Measurements from ENCODE around the gene GPSM1.

The GPSM1 gene

DNA sequence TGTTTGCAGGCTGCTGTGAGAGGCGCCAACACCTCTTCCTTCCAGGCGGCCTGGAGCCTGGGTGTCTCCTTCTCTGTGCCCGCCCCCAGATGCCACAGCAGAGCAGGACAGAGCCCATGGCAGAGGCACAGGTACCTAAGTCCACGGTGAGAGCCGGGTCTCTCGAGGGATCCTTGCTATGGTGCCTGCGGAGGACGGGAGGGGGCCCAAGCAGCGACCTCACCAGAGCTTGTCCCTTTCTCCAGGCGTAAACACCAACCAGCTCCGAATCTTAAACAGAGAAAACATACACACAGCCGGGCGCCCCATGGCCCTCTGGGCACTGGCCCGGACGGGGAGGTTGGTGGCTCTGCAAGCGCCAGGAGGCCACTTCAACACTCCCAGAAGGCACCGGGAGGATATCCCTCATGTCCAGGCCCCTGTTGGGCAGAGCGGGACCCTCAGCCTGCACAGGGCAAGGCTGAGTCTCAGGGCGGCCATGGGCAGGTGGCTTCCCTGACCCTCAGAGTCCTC lies 35.3 kb upstream of the GPSM1 start:
- no peak for DNase-seq

DNA sequence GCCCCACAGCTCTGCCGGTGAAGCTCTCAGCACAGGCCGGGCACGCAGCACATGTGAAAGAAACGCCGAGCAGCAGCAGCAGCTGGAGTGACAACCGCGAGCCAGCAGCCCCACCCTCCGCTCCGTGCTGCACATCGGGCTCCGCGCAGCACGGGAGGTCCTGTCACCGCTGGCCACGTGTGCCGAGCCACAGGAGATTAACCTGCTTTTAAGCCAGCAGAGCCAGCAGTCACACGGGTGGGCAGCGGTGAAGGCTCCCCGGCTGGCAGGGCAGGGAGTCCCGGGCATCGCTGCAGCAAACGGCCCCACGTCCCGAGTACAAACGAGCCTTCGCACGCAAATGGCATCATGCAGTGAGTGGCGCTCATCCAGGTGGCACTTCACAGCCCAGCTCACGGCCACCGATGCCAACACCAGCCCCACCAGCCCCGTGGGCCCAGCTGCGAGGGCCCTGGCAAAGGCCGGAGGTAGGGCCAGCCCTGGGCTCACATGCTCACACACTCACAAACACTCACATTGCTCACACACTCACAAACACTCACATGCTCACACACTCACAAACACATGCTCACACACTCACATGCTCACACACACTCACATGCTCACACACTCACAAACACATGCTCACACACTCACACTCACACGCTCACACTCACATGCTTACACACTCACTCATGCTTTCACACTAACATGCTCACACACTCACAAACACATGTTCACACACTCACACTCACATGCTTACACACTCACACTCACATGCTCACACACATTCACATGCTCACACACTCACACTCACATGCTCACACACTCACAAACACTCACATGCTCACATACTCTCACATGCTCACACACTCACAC lies 34.5 kb upstream of the GPSM1 start:
- DNase-seq, result no peak

DNA sequence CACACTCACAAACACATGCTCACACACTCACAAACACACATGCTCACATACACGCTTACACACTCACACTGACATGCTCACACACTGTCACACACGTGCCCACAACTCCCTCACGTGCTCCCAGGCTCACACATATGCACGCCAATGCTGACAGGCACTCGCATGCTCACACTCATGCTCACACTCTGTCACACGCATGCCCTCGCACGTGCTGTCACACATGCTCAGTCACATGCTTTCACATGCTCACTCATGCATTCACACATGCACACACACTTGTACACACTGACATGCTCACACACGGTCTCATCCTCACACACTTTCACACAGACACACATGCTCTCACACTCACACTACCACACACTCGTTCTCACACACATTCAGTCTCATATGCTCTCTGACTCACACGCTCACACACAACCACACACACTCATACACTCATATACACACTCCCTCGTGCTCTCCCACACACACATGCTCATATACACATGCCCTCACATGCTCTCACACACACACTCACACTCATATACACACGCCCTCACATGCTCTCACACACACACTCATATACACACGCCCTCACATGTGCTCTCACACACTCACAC lies 33.8 kb upstream of the GPSM1 start:
- DNase-seq, result no peak

DNA sequence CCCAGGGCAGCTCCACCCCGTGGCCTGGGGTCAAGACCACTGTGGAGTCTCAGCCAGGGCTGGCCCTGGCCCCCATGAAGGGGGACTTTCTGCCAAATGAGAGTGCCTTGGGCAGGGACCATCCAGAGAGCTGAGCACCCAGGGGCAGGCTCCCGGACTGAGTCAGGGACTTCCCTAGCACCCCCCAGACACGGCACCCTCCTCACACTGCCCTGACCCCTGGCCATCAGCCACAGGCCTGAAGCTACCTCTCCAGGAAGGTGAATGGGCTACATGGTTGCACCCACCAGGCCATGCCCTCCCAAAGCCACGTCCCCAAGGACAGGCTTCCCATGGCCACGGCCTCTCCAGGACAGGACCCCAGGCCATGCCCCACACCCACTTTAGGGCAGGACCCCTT lies 32.9 kb upstream of the GPSM1 start:
- DNase-seq, result no peak

DNA sequence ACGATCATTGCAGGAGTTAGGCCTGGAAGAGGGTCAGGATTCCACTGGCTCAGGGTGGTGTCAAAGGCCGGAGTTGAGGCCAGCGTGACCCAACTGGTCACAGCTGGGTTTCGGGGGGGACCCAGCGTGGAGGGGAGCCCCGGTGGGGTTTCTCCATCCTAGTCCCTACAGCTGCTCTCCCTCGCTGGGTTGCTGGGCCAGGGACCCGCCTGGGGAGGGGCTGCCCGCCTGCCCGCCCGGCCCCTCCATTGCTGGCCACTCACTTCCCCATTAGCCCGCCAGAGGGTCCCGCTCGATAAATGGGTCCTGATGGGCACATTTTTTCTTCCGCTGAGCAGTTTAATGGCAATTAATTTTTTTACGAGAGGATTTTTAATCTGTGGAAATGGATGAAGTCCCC lies 32.3 kb upstream of the GPSM1 start:
- DNase-seq, result no peak

DNA sequence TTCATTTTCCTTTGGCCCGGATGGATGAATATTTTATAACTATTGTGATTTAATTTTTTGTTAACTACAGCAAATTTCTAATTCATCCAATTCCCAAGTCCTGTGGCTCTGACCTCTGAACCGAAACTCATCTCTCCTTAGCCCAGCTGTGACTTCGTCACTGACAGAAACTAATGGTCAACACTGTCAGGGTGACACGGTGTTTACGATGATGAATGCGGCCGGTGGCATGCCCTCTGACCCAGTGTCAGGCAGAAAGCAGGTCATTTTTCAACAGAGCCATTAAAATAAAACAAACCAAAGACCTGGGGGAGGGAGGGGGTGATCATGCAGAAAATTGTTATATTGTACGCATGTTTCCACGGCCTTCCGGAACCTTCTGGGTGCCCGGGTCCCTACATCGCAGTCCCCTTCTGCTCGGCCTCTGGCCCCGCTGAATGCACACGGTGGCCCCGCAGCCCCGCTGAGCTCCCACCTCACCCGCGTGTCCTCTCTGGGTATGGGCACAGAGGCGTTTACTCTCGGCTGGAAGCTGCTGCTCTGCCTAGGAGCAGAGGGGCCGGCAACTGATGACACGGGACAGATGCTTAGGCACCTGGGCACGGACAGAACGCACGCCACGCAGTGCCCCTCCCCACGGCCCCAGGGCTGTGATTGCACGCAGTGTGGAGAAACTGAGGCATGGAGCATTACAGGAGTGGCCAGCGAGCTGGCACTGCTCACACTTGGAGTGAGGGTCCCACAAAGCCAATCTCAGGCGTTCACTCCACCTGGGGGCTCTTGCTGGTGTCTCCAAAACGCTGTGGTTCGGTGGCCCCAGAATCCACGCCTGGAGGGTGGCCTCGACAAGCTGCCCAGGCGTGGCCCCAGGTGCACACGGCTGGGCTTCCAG lies 31.6 kb upstream of the GPSM1 start:
- no peak for DNase-seq

DNA sequence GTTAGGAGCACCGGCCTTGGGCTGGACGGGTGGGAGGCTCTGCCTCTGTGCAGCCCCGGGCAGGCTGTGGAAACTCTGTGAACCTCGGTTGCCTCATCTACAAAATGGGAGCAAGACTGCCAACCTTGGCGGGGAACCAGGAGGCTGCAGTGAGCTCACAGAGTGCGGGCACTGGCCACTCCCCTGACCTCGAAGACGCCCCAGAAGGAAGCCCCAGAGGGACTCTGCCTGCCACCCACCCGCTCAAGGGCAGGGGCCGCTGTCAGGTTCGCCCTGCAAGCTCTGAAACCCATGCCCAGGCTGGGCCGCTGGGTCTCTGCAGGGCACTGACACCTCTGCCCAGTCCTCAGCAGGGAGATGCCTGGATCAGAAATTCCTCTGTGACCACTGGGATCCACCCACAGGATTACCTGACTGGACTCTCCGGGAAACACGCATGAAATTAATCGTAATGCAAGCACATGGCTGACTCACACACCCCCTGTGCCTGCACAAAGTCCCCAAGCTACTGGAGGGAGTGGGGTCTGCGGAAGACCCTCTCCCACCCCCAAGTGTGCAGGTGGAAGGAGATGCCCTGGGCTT lies 30.8 kb upstream of the GPSM1 start:
- DNase-seq, result no peak

DNA sequence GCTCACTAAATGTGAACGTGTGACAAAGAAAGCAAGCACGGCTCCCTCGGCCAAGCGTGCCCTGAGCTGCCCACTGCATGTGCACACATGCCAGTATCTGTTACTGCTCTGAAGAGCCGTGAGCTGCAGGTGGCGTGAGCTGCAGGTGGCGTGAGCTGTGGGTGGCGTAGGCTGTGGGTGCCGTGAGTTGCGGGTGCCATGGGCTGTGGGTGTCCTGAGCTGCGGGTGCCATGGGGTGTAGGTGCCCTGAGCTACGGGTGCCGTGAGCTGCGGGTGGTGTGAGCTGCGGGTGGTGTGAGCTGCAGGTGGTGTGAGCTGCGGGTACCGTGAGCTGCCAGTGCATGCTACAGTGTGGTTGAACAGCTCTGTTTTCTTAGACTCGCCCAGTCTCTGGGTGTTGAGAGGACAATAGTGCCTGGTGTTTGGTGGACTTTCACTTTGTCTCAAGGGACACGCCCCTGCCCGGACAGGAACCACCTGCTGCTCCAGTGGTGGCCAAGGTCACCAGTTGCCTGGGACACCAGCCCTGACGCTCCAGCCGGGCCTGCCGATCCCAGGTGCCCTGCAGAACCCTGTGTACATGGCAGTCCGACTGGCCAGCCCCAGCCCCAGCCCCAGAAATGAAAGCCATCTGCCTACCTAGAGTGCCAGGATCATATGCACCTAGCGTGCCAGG lies 30.2 kb upstream of the GPSM1 start:
- no peak for DNase-seq

DNA sequence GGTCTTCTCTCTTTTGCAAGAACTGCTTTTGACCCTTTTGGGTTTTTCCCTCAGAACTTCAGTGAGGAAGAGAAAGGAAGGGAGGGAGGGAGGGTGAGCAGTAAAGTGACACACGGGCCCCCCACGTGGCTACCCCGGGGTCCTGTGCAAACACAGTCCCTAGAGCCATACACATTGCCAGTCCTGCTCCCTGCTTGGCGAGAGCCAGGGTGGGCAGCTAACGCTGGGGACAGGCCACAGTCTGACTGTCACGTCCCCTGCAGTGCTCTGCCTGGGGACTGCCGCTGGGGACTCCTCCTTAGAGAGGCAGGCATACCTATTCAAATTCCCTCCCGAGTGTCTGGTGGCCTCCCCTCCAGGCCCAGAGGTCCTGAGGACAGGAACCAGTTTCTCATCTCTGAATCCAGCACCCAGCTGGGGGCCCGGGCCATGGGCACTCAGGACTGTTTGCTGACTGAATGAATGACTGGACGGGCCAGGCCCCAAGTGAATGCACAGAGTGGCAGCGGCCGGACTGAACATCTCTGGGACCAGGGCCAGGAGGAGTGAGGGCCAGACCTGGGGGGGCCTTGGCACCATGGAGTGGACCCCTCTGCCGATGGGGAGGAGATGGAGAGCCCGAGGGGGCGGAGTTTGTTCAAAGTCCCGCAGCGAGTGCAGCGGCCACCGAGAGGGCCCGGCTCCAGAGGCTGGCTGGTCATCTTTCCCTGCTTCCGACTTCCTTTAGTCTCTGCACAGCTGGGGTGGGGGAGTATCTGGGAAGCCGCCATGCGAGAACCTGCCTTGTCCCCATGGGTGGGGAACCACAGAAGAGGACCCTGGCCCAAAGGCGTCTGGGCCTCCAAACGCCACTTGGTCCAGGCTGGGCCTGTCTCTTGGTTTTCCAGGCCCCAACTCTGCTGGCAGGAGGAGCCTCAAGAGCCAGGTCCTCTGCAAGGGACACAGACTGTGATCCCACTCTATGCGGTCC lies 29.3 kb upstream of the GPSM1 start:
- no peak for DNase-seq

DNA sequence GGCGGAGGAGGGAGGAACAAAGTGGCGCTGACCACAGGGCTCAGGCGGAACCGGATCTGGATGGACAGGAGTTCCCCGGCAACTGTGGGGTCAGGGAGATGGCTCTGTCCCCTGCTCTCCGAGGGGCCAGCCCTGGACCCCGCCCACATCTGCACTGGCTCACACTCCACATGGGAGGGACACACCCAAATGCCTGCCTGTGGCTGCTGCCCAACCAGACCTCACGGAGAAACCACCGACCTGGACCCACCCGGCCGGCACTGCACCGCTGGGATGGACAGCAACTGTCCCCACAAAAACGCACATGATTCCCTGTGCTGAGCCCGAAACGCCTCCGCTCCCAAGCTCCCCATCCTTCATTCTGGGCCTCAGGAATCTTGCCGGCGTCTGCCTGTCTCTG lies 28.2 kb upstream of the GPSM1 start:
- DNase-seq, result no peak

DNA sequence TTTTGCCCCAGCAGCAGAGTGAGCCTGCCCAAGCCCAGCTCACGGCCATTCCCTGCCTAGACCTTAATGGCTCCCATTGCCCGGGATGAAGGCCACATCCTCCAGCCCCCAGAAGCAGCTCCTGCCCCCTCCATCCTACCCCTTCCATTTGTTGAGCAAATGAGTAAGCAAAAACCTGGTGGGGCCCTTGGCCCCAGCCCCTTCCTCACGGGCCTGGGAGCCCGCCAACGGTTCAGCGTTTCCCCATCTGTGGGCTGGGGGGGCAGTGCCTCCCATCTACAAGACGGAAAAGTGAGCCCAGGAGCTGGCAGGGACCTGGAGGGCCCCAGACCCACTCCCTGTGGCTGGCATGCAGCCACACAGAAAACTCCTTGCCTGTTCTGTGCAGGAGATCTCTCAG lies 27.8 kb upstream of the GPSM1 start:
- no peak for DNase-seq

DNA sequence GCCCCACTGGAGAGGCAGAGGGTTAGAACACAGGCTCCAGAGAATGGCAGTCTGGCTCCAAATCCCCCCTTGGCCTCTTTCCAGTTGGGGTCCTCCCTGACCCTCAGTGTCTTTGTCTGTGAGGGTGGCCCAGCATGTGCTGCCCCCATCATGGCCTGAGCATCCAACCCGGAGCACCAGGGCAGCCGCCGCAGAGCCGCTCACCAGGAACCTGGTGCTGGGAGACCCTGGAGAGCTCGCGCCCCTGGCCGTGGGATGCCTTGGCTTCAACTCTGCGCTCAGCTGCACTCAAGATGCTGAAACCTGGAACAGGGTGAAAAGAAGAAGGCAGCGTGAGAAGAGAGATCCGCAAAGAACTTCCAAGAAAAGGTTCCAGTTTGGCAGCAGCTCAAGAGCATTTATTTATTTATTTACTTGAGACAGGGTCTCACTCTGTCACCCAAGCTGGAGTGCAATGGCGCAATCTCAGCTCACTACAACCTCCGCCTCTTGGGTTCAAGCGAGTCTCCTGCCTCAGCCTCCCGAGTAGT lies 27.3 kb upstream of the GPSM1 start:
- DNase-seq, result no peak

DNA sequence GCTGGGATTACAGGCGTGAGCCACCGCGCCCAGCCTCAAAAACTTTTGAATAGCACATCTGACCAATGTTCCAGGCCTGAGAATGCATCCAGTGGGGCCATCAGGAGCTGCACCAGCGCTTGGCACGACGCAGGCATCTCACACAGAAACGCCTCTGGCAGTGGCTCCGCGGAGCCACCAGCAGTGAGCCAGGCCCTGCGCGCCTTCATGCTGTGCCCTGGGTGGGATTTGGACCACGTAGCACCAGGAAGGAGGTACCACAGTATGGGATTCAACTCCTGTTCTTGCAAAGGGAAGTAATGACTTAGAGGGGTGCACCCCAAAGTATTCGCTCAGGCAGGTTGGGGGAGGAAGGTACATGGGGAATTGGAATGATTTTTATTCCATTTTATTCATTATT lies 26.5 kb upstream of the GPSM1 start:
- DNase-seq, result no peak

DNA sequence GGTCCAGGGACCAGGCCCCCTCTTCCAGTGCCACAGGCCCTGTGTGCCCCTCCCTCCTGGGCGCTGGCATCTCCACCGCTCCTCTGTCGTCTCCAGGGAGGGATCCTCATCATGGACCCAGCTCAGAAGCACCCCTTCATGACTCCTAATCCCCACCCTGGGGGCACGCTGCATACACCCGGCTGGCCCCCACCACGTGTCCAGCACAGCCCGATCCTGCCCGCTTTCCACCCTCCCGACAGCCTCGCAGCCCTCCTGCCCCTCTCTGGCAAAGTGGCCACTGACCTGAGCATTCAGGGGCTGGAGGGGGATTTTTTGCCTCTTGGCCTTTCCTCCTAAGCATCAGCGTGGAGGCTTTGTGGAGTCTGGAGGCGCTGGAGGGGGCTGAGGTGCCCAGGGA lies 24.8 kb upstream of the GPSM1 start:
- DNase-seq, result no peak

DNA sequence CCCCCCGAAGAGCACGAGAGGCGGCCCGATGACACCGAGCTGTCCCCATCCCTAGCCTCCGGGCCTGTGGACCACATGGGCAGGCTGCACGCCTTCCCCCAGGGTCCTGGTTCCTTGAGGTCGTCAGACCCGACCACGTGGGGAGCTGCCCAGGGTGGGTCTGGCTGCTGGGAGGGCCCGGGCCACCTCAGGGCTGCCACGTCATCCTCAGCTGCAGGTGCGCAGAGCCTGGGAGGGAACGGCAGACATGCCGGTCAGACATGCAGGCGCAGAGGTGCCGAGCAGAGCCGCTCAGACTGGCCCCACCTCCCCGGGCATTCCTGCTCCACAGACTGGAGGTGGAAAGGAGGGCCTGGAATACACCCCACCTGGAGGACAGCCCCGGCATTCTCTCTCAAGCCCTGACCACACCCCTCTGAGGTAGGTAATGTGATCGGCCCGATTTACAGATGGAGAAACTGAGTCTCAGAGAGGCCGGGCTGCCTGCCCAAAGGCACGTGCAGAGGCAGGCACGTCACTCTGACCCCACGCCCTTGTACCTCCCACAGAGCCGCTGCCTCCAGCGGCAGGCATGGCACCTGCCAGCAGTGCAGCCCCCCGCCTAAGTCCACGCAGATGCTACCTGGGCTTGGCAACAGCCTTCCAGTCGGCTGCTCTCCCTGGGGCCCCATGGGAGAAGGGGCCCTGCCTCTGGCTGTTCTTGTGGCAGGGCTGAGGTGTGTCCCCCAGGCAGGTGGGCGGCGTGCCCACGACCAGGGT lies 24.1 kb upstream of the GPSM1 start:
- no peak for DNase-seq

DNA sequence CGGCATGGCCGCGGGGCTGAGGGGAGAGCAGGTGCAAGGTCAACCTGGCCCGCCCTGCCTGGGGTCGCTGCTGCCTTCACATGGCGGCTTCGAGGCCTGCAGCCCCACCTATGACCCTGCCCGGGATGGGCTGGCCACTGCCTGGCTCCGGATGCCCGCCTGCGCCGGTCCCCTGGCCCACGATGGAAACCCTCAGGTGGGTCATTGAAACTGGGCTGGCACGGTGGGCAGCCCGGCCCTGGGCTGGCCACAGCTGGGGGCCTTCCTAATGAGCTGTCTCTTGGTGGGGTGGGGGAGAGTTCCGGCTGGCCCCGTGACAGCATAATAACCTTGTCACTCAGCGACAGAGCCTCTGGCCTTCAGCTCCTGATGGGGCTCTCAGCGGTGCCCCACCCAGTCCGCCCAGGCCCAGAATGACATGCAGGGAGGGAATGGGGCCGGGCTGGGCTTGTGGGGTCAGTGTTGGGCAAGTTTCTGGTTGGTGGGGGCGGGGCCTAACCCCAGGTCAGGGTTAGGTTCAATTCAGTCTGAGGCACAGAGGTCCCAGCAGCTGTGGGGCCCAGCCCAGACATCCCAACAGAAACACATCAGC lies 23.4 kb upstream of the GPSM1 start, which contains the start of gene CCDC187:
Gene CCDC187 (minus strand): TSS at position 270 of the 592 bp plus-strand sequence. CDS start 264 bp downstream, at position 6.
- no peak for DNase-seq

DNA sequence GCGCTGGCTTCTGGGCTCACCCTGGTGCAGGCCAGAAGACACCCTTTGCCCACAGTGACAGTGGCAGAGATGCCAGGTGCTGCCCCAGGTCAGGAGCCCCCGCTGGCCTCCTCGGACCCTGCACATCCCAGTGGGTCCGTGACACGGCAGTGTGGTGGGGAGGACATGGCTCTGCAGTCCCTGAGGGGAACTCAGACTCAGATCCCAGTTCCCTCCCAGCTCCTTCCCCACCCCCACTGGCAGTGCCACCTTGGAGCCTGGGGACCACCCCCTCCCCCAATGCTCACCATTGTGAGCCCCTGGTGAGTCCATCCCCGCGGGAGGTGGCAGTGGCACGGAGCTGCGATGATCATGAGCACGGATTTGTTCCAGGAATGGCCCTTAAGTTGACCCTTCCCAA lies 22.9 kb upstream of the GPSM1 start:
- no peak for DNase-seq

DNA sequence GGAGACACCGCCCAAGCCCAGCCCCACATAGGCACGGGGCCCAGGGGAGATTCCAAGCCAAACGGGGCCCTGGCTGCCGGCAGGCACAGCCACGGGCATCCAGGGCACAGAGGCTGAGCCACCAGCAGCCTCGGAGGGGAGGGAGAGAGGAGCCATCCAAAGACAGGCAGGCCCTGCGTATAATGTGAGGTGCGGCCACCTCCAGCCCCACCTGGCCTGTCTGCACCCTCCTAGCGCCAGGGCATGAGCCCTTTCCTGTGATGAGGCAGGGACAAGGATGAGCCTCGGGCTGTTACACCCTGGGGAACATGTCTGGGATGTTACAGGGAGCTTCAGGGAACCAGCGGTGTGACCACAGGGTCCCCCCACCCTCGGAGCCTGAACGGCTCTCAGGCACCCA lies 22.4 kb upstream of the GPSM1 start:
- no peak for DNase-seq

DNA sequence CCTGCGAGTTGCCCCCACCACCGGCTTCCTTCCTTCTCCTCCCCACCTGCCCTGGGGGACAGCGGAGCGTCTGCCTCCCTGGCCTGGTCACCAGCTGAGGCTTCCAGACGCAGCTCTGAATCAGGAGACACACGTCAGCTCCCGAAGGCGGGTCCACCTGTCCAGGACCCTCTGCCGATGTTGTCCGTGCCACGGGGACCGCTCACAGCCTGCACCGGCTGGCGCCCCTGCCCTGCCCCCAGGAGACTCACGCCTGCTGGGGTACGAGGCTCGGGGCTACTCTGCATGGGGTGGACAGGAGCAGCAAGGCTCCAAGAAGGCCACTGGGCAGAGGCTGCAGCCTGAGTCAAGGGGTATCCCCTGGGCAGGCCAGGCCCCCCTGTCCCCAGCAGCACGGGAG lies 21.5 kb upstream of the GPSM1 start:
- no peak for DNase-seq
